UCSD-AML1 (cell line): Measurements from ENCODE around the gene PXMP2.

Experiments
- DNase-seq: peaks from one replicate; lab custom pipeline; 2025; ENCODE audit not compliant: unreplicated experiment; lab: John Stamatoyannopoulos, UW

The PXMP2 gene

DNA sequence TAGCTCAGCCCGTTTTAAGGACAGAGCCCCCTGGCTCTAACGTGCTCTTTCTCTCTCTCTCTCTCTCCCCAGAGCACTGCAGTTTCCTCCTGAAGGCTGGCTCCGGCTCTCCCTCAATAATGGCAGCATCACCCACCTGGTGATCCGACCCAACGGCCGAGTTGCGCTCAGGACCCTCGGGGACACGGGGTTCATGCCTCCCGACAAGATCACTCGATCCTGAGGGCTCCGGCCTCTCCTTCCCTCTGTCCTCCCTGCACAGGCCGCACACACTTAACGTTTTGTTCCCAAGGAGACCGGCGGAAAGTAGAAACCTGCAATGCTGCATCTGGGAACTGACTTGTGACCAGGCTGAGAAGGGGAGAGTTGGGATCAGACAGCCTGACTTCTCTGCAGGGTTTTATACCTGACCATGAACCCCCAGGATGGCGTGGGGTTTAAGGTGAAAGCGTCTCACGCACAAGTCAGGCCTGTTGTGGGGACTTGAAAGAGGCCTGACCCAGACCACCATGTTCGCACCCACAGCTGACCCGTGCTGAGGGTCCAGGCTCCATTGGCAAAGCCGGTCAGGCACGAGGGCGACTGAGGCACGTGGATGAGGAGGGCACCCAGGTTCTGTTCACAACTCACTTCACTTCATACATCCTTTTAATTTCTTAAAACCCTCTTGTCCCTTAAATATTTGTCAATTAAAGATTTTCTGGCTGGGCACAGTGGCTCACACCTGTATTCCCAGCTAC is 33.4 kb downstream of the PXMP2 start:
- no peak for DNase-seq

- DNase-seq, result no peak
Observed at GRCh38 chr12:132723015-132723763, 35.8 kb downstream of the PXMP2 start.

DNA sequence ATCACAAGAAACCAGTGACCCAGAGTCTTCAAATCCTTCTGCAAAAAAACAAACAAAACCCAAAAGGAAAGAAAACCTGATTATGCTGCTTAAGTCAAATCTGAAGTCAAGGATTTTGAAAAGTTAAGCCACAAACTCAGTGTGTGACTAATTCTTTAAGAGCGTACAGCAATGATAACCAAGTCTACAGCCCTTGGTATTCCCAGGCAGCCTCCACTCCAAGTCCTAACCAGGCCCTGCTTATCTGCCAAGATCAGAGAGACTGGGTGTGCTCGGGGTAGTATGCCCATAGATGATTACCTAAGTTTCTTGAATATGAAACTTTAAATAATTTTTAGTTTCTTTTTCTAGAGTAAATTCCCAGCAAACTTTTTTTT is 36.4 kb downstream of the PXMP2 start:
- DNase-seq, result no peak

DNA sequence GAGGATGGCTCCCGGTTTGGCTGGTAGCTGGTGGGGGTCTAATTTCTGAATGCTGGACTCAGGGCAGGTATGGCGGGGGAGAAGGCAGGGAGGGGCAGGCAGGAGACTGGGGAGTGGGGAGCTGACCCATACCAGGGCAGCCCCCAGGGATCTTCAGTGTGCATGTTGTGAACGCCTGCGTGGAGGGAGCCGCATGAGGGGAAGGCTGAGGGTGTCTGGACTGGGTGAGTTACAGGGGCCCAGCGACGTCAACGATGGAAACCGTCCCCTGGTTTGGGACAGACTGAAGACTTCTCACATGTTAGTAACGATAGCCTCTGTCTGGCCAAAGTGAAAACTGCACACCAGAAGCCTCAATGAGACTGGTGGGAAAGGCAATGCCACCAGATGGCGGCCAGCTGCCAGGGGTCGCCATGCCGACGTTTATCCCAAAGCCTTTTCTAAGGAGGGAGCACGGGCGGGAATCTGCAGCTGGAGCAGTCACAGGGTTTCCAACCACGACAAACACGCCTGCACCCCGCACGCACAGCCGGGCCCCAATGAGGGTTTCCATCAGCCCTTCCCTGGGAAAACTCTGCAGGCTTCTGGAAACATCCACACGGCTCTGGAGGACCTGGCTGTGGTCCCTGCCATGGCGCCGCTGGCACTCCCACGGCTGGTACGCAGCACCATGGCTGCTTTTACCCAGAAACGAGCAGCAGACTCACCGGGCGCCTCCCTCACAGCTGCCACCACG is 37.3 kb downstream of the PXMP2 start:
- no peak for DNase-seq

DNA sequence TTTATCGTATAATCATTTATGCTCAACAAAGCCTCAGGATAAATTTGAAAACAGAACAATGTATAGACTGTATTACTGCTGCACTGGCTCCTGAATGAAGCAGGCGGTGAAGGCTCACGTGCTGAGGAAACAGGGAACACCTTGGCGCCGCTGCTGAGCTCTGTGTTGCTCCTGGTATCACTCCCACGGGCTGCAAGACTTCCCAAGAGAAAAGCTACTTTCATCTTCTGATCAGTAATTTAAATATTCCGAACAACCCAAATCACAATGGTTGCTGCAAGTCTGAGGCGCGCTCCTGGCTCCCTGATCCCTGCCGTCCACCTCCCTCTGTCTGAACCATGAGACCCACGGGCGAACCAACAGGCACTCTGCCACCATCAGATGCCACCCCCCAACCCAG is 39.0 kb downstream of the PXMP2 start:
- no peak for DNase-seq

GRCh38 chr12:132727091-132727794 is 39.9 kb downstream of the PXMP2 start:
- DNase-seq, result no peak

DNA sequence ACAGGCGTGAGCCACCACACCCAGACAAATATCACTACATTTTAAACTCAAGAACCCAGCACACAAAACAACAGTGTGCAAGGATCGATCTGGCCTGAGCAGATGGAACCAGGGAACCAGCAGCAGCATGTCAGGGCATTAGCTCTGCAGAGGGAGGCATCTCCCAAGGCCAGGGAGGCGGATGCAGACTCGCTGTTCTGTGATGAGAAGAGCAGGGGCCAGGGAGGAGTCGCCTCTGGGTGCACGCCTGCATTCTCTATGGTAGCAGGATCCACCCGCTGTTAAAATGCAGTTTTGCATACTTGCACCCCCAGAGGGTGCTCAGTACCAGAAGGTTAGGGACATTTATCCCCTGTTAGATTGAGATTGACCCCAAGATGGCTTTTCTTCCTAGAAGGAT is 41.1 kb downstream of the PXMP2 start:
- no peak for DNase-seq

GRCh38 chr12:132729541-132730320 is 42.3 kb downstream of the PXMP2 start:
- no peak for DNase-seq

DNA sequence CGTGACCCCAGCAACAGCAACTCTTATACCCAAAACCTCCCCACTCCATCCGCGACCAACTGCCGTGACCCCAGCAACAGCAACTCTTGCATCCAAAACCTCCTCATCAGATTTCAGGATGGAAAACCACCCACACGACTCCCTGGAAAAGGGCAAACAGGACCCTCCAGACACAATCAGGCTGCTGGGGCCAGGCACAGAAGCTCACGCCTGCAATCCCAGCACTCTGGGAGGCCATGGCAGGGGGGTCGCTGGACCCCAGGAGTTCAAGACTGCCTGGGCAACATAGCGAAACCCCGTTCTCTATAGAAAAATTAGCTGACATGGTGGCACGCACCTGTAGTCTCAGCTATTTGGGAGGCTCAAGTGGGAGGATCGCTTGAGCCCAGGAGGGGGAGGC is 43.0 kb downstream of the PXMP2 start:
- no peak for DNase-seq

DNA sequence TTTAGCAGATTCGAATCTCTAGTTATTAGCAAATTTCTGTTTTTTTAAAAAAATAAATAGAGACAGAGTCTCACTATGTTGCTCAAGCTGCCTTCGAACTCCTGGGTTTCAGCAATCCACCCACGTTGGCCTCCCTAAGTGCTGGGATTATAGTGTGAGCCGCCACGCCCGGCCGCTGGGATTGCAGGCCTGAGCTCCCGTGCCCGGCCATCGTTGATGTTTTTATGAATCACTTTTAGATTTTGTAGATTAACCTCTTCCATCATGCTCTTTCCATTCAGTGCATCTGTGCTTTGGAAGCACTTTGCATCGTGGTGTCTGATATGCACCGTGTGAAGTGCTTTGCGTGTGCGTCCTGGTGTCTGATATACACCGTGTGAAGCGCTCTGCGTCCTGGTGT is 44.2 kb downstream of the PXMP2 start:
- DNase-seq, result no peak

DNA sequence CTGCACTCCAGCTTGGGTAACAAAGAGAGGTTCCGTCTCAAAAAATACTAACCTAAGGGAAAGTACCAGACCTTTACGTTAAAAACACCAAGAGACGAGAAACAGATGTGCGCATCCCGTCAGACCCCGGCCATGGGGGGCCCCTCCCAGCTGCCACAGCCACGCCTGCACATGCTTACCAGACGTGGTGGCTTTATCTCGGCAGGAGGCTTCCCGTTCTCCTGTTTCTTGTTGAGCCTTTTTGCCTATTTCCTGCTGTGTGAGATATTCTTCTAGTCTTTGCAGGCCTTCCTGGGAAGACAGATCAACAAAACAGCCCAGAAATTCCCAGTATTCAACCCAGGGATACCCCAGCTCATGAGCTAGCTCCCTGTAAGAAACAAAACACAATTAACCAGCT is 46.8 kb downstream of the PXMP2 start:
- no peak for DNase-seq

DNA sequence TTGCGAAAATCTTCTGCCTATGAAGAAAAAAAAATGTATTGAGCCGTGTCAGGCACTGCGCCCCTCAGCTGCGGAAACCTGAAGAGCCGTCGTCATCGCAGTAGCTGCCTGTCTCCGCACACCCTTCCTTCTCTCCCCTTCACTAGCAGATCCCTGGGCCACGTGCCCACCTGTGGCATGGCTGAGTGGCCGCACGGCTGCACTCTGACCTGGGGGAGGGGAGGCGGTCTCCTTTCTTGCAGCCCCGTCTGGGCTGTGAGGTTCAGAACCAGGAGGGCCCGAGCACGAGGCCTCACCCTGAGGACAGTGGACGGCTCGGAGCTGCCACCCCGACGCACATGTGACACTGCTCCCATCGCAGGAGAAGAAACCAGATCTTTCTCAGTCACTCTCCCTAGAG is 48.1 kb downstream of the PXMP2 start:
- no peak for DNase-seq

DNA sequence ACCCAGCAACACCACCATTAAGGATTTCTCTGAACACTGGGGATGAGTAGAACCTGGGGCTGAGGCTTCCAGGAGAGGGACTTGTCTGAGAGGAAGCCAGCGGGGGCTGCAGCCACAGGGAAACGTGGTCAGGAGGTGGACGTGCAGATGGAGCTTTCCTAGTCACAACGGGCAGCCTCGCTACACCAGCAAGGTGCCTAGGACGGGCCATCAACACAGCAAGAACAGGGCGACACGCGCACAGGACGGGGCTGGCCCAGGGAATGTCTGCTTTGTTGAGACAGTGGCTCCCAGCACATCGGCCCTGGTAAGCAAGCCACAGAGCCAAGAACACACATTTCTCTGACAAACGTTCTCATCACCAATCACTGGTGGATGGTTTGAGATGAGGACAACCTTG is 49.0 kb downstream of the PXMP2 start:
- no peak for DNase-seq

DNA sequence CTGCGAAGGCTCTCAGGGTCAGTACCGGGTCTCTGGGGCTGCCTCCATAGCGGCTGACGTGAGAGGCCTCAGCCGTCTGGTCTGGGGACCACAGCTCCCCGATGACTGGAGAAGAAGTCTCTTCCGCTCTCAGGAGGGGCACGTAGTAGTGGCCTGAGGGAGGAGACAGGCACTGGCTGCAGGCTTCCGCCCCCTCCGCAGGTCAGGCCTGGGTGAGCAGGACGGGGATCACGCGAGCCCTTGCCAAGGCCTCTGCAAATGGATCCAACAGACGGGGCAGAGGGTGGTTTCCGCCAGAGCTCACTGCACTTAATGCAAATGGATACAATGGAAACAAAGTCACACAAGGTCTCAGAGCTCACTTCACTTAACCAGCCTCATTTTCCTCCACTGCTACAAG is 49.5 kb downstream of the PXMP2 start:
- DNase-seq, result no peak

GRCh38 chr12:132739600-132740312 is 52.4 kb downstream of the PXMP2 start:
- DNase-seq, result no peak

- DNase-seq, result no peak
Observed at GRCh38 chr12:132740313-132740646, 52.9 kb downstream of the PXMP2 start.

DNA sequence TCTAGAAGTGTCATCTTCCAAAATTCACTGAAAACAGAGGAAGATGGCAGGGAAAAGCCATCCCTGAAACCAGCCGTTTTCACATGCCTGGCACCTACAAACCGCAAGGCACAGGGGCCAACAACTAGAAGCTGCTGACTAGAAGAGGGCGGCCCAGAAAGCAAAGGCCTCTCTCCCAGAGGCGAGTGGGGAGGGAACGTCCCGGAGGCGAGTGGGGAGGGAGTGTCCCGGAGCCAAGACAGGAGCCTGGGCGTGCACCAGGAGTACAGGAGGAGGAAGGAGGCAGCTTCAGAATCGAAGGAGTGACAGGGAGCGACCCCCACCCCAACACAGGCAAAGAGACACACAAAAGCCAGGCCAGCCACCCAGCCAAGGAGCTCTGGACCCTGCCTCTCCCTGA is 53.3 kb downstream of the PXMP2 start:
- no peak for DNase-seq

DNA sequence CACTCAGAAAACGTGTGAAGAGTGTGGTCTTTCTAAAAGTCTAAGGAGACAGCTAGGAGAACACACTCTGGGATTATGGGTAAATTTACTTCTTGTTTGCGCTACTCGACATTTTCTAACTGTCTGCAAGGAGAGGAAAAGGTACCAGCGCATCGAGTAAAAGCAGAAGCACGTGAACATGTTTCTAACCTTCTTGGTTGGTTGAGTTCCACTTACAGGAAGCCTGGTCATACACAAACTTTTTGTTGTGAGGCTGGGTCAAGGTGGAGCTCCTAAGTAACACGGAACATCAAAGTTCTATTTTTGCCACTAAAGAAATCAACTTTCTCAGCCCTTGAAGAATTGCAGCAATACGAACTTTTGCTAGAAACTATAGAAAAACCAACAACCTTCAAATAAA is 54.2 kb downstream of the PXMP2 start:
- DNase-seq, result no peak

DNA sequence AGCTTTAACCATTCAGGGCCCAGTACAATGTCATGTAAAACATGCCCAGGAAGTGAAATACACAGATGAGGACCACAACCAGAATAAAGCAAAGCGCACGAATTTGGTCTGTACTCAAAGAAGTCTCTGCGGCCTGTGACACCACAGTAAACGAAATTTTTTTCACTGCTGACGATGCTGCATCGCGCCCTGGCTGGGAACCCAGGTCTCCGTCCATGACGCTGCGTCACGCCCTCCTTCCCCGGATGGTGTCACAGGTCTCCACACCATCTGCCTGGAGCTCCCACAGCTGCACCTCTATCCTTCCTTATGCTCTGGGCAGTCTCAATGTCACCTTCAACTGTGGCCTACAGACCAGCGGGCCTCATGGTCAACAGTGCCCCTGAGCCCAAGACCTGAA is 56.4 kb downstream of the PXMP2 start:
- no peak for DNase-seq

- DNase-seq, result no peak
Observed at GRCh38 chr12:132746613-132747012, 59.2 kb downstream of the PXMP2 start.
